HG02943 (cell line): ENCODE measurements around the gene TPSD1.
"Not testable (repeated sequence)": the region's sequence is repeated elsewhere in the genome, so short reads cannot be mapped to it uniquely, and the experiment has no call there.

Source experiments
- ATAC-seq: cut with Tn5 transposase; IDR thresholded peaks from one replicate; pipeline ENCODE4 v1.9.1; 2021; ENCODE audit warnings: mild to moderate bottlenecking, low read depth, moderate library complexity; ENCODE audit not compliant: unreplicated experiment

Gene TPSD1

DNA sequence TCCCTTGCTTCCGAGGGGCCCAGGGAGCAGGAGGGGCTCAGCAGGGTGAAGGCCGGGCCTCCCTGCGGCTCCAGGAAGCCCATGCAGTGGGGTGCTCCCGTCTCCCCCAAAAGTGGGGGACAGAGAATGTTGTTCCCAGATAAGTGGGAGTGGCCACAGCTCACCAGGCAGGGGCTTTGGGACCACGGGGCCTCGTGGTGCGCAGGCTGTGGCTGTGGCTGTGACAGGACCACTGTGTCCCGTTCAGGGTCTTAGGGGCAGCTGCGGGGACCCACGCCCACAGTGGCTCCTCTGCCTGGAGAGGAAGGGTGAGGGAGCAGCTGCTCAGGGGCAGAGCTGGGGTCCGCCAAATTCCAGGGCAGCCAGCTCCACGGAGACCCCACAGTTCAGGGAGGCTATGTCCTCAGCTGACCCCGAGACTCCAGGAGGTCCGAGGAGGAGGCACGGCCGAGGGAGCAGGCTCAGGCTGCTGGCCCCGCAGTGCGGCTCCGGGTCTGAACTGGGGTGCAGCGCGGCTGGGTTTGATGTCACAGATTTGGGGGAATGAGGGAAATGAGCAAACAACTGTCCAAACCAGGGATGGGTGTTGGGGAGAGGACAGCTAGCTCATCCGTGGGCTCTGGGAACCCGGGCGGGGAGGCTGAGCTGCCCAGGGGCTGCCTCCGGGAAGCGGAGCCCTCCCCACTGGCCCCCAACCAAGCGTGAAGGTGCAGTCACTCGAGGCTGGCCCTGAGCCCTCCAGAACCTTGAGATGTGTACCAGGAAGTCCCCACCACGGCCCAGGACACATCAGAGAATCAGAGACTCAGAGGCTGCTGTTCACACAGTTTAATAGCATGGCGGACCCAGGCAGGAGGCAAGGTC, 23.4 kb downstream of the TPSD1 start:
- no peak for ATAC-seq

DNA sequence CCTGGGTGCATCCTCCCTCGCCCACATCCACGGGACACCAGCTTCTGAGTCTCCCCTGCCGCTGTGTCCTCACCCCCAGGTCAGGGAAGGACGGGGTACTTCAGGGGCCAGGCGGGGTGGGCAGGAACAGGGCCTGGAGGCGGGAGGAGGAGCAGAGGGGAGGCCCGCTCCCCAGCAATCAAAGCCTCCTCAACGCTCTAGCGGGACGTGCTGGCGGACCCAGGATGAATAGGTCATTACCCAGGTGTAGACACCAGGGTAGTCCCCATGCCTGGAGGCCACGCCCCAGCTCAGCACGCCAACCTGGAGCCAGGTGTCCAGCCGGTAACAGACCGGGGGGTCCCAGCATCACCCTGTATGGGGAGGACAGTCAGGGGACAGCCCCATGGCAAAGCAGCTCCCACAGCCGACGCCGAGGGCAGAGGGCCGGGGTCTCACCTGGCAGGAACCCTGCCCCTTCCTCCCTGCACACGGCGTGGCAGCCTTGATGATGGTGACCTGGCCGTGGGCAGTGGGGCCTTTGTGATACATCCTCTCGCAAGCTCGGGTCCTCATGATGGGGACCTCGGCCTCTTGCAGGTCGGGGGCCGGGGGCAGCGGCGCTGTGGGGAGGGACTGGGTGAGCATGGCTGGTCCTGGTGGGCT, 24.2 kb downstream of the TPSD1 start:
- no peak for ATAC-seq

GRCh38 chr16:1280783-1281182, 24.9 kb downstream of the TPSD1 start:
- ATAC-seq: no peak

GRCh38 chr16:1281517-1281916, 25.6 kb downstream of the TPSD1 start:
- no peak for ATAC-seq

DNA sequence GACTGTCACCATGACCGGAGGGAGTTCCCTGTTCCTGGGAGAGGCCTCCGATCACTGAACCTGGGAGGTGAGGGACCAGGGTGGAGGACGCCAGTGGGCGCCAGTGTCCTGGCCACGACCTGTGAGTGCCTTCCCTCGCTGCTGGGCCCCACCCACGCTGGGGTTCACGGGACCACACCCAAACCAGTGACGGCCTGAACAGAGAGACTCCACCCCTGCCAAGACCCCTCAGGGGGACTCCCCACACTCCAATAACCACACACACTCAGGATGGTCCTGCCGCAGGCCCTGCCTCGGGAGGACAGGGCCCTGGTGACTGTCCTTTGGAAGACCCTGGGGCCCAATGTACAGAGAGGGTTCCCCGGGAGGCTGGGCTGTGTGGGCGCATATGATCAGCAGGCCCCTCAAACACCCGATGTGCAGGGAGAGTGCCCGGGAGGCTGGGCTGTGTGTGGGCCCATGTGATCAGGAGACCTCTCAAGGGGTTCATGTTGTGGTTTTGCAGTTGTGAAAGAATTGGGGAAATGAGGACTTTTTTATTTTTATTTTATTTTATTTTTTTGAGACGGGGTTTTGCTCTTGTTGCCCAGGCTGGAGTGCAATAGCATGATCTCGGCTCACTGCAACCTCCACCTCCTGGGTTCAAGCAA, 26.6 kb downstream of the TPSD1 start:
- ATAC-seq: no peak

DNA sequence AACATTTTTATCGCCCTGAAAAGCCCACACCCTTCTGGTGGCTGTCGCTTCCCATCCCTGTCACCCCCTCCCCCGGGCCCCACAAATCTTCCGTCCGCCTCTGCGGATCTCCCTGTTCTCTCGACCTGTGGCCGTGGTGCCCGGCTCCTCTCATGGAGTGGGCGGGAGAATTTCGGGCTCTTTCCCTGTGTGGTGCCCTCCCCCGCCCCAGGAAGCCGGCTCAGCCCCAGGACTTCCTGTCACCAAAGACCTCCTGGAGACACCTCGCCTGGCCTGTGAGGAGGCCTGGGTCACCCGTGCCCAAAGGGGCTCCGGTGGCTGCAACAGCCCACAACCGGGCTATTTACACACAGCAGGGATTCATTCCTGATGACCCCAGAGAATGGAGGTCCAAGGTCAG, 27.4 kb downstream of the TPSD1 start:
- ATAC-seq: no peak

DNA sequence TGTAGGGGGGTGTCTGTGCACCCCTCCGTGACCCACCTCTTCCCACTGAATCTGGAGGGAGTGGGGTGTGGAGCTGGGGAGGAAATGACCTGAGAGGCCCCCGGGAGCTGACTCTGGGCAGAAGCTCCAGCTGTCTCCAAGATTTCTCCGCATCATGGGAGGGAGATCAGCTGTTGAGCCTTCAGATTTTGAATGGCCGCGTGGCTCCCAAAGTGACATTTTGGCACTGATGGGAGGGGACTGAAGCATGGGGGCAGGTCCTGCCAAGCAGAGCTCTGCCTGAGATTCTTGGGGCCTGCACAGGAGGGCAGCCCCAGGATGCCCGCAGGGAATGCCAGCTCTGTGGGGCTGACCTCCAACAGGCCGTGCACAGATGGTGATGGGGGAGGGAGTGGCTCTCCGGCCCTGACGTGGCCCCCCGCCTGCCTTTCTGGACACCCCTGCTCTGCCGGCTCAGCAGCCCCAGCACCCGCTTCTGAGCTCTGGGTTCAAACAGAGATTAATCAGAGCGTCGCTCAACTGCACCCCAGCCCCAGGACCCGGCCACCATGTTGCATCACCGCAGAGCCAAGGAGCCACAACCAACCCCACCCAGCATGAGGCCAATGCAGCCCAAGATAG, 28.2 kb downstream of the TPSD1 start:
- no peak for ATAC-seq

DNA sequence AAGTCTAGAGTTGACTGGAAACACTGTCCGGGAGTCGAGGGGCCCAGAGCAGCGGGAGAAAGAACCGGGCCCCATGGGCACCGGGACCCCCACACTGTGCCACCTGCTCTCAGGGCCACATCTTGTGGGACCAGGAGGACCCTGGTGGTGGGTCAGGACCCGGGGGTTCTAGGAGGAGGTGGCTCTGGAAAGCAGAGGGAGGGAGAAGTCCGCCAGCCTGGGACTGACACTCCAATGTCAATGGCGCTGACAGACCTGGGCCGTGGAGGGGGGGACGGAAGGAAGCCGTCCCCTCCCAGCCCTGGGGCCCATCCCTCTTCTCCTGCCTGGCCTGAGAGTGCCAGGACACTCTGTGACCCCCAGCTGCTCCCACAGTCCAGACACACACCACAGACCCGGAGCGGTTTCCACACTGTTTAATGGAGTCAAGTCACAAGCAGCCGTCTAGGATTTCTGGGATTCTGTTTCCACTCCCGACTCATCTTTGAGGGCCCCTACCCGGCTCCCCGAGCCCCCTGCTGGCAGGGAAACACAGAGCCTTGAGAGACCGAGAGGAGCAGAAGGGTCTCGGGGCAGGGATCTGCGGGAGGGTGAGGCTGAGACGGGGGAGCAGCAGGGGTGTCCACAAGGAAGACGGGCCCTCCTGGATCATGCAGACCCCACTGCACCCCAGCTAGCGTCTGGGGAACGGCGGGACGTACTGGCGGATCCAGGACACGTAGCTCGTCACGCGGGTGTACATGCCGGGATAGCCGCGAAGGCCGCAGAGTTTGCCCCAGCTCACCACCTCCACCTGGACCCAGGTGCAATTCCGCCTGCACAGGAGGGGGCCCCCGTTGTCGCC, 30.0 kb downstream of the TPSD1 start:
- no peak for ATAC-seq

GRCh38 chr16:1286513-1287094, 30.7 kb downstream of the TPSD1 start:
- ATAC-seq: no peak

GRCh38 chr16:1287982-1288670, 32.3 kb downstream of the TPSD1 start:
- no peak for ATAC-seq

GRCh38 chr16:1288813-1289476, 33.1 kb downstream of the TPSD1 start:
- ATAC-seq: no peak

DNA sequence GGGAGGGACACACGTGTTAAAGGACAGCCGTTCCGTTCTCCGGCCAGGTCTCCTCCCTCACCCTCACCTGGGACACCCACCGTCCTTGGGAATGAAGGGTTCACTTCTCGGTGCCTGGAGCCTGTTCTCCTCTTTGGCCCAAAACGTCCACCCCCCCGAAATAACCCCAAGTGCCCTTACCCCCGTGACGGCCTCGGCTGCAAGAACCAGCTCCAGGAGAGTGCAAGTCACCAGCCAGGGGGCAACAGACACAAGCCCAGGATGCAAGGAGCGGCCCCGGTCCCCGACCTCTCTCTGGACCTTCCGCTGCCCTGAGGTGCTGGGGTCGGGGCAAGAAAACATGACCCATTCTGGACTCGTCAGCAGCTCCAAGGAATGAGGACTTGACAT, 33.6 kb downstream of the TPSD1 start:
- no peak for ATAC-seq

- ATAC-seq: no peak
These were observed 34.2 kb downstream of the TPSD1 start for GRCh38 chr16:1290063-1290501.

DNA sequence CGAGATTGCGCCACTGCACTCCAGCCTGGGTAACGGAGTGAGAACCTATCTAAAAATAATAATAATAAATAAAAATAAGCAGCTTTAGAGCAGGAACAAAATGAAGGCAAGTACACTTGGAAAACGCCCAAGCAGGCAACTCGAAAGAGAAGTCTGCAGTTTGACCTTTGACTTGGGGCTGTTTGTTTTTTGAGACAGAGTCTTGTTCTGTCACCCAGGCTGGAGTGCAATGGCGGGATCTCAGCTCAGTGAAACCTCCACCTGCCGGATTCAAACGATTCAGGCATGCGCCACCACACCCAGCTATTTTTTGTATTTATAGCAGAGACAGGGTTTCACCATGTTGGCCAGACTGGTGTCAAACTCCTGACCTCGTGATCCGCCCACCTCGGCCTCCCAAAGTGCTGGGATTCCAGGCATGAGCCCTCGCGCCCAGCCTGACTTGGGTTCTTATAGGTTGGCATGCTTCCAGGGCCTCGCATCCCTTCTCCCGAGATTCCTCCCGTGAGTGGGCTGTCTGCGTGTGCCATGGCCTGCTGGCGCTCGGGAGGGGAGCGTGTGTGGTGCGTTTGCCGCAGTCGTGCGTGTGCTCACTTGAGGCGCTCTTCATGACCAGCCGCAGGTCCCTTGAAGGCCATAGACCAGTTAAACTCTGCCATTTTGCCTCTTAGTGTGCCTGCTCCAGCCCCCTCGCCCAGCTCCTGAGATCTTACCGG, 35.1 kb downstream of the TPSD1 start:
- no peak for ATAC-seq

GRCh38 chr16:1291576-1291974, 35.7 kb downstream of the TPSD1 start:
- no peak for ATAC-seq

DNA sequence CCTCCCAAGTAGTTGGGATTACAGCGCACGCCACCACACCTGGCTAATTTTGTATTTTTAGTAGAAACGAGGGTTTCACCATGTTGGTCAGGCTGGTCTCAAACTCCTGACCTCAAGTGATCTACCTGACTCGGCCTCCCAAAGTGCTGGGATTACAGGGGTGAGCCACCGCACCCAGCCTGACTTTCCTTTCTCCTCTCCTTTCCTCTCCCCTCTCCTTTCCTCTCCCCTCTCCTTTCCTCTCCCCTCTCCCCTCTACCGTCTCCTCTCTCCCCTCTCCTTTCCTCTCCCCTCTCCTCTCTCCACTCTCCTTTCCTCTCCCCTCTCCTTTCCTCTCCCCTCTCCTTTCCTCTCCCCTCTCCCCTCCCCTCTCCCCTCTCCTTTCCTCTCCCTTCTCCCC, 36.3 kb downstream of the TPSD1 start:
- ATAC-seq: not testable (repeated sequence)

- not testable (repeated sequence) for ATAC-seq
These were observed 36.9 kb downstream of the TPSD1 start for GRCh38 chr16:1292808-1293207.
